Activated T-cell treated with anti-CD3 and anti-CD28 coated beads for 48 hours (primary cell): Measurements from ENCODE around the gene PPFIA2.

Experiments
- DNase-seq: peaks from one replicate; pipeline ENCODE4 v3.0.0-alpha.2; 2020; ENCODE audit warnings: low read depth

PPFIA2 gene

GRCh38 chr12:81546811-81547210 is 212.3 kb downstream of the PPFIA2 start:
- DNase-seq = no peak

GRCh38 chr12:81543621-81544139 is 215.5 kb downstream of the PPFIA2 start:
- no peak for DNase-seq

GRCh38 chr12:81542065-81543010 is 216.8 kb downstream of the PPFIA2 start:
- DNase-seq = no peak

GRCh38 chr12:81541121-81541520 is 218.0 kb downstream of the PPFIA2 start:
- no peak for DNase-seq

- no peak for DNase-seq
These were observed 219.9 kb downstream of the PPFIA2 start for GRCh38 chr12:81539279-81539678.

GRCh38 chr12:81533054-81533453 is 226.1 kb downstream of the PPFIA2 start:
- DNase-seq = no peak

GRCh38 chr12:81530352-81530751 is 228.8 kb downstream of the PPFIA2 start:
- DNase-seq = no peak

- no peak for DNase-seq
These were observed 238.8 kb downstream of the PPFIA2 start for GRCh38 chr12:81520064-81520945.

GRCh38 chr12:81518638-81519037 is 240.5 kb downstream of the PPFIA2 start:
- no peak for DNase-seq

GRCh38 chr12:81517296-81517695 is 241.9 kb downstream of the PPFIA2 start:
- DNase-seq = no peak

- DNase-seq = no peak
These were observed 256.0 kb downstream of the PPFIA2 start for GRCh38 chr12:81502912-81503695.

- no peak for DNase-seq
These were observed 258.4 kb downstream of the PPFIA2 start for GRCh38 chr12:81500788-81501187.

- DNase-seq = no peak
These were observed 259.3 kb downstream of the PPFIA2 start for GRCh38 chr12:81499809-81500208.

- no peak for DNase-seq
These were observed 266.9 kb downstream of the PPFIA2 start for GRCh38 chr12:81492131-81492720.

GRCh38 chr12:81472934-81473333 is 286.2 kb downstream of the PPFIA2 start:
- no peak for DNase-seq

GRCh38 chr12:81470923-81471322 is 288.2 kb downstream of the PPFIA2 start:
- no peak for DNase-seq

- DNase-seq = no peak
These were observed 290.9 kb downstream of the PPFIA2 start for GRCh38 chr12:81468206-81468605.

- DNase-seq = no peak
These were observed 293.3 kb downstream of the PPFIA2 start for GRCh38 chr12:81465876-81466275.

- no peak for DNase-seq
These were observed 294.0 kb downstream of the PPFIA2 start for GRCh38 chr12:81465191-81465590.

GRCh38 chr12:81461163-81461562 is 298.0 kb downstream of the PPFIA2 start:
- DNase-seq = no peak
